GM12878 (cell line): ENCODE data around the gene RNF175. TPM values are rescaled to one million over a fixed set of nuclear protein-coding genes. Genes with fewer than 3 reads are reported as not detected.

Experiments
- ATAC-seq: fragments of 200-7000 bp; cut with Tn5 transposase; 3 replicates; pipeline ENCODE4 v1.9.1; 2020; ENCODE audit warnings: mild to moderate bottlenecking, moderate library complexity
- BruUV-seq: library from RNA; stranded (reverse); fragments of 400-500 nt; replicated peaks from 2 replicates; lab custom pipeline; 2021; lab: Mats Ljungman, UMichigan
- CTCF ChIA-PET: fragments of 300-600 bp; sonication (Branson Sonifier 250); formaldehyde crosslinking; extraction: SDS; loops from one replicate; lab custom pipeline; 2021; ENCODE audit warnings: inconsistent platforms; lab: Yijun Ruan, JAX
- POLR2A ChIA-PET: fragments of 350-600 bp; formaldehyde crosslinking; extraction: SDS; loops from one replicate; lab custom pipeline; 2021; ENCODE audit warnings: inconsistent platforms; lab: Charles Lee
- RAD21 ChIA-PET: fragments of 300-600 bp; sonication (Branson Sonifier 250); formaldehyde crosslinking; loops from one replicate; lab custom pipeline; 2023; ENCODE audit warnings: antibody characterized with exemption; ENCODE audit not compliant: unreplicated experiment; lab: Charles Lee
- SMC1A ChIA-PET: fragments of 300-600 bp; sonication (Branson Sonifier 250); formaldehyde crosslinking; loops from one replicate; lab custom pipeline; 2023; ENCODE audit not compliant: unreplicated experiment, uncharacterized antibody; lab: Charles Lee
- DNase-seq: peaks from one replicate; pipeline ENCODE4 v3.0.0-alpha.2; 2011; ENCODE audit warnings: low read depth, low spot score
- FAIRE-seq: peaks from 3 replicates; lab custom pipeline; 2011; peaks lifted over from hg19 to GRCh38; lab: Jason Lieb, UNC
- H2AFZ ChIP-seq: 2 replicates; pipeline ENCODE4 v1.6.0; 2011; ENCODE audit warnings: low read depth, low read length, control low read depth; ENCODE audit not compliant: control insufficient read depth
- H3K27ac ChIP-seq: 2 replicates; pipeline ENCODE4 v1.5.1; 2011; ENCODE audit warnings: control low read depth; ENCODE audit not compliant: control insufficient read depth, insufficient read depth
- H3K27me3 ChIP-seq, 2 experiments: replicated peaks in 1 of 2; 2 replicates each; pipeline versions ENCODE4 v1.6.0 to v1.6.1; 2011; ENCODE audit warnings: low read length in 1 of 2; ENCODE audit not compliant: control insufficient read depth in 2 of 2, insufficient read depth in 2 of 2
- H3K36me3 ChIP-seq, 2 experiments: 2 replicates each; pipeline ENCODE4 v1.5.1; 2011; ENCODE audit warnings: low read length in 1 of 2; ENCODE audit not compliant: control insufficient read depth in 2 of 2, insufficient read depth in 2 of 2
- H3K4me1 ChIP-seq: 2 replicates; pipeline ENCODE4 v1.6.1; 2011; ENCODE audit warnings: mild to moderate bottlenecking, low read length, moderate library complexity, mixed read lengths; ENCODE audit not compliant: control insufficient read depth, insufficient read depth
- H3K4me2 ChIP-seq: 2 replicates; pipeline ENCODE4 v1.6.0; 2011; ENCODE audit warnings: control low read depth; ENCODE audit not compliant: control insufficient read depth, insufficient read depth
- H3K4me3 ChIP-seq: fragments of 200-600 bp; sonication (generic); 2 replicates; pipeline ENCODE4 v1.5.1; 2016
- H3K79me2 ChIP-seq: 2 replicates; pipeline ENCODE4 v1.6.0; 2011; ENCODE audit warnings: low read length; ENCODE audit not compliant: control insufficient read depth, insufficient read depth
- H3K9ac ChIP-seq: 2 replicates; pipeline ENCODE4 v1.8.0; 2011; ENCODE audit warnings: low read length, control low read depth, mixed read lengths; ENCODE audit not compliant: control insufficient read depth, insufficient read depth
- H3K9me3 ChIP-seq: replicated peaks from 3 replicates; pipeline ENCODE4 v1.5.1; 2011; ENCODE audit warnings: mild to moderate bottlenecking, low read length; ENCODE audit not compliant: control insufficient read depth, insufficient read depth
- H4K20me1 ChIP-seq: 2 replicates; pipeline ENCODE4 v1.6.0; 2011; ENCODE audit not compliant: control insufficient read depth, insufficient read depth
- BCL11A ChIP-seq: IDR thresholded peaks from 2 replicates; pipeline ENCODE4 v1.6.1; 2011; ENCODE audit warnings: low read depth, low read length
- IKZF2 ChIP-seq, 2 experiments: fragments of 450-650 bp; IDR thresholded peaks; 2 replicates each; pipeline ENCODE4 v1.6.1; 2017; ENCODE audit warnings: mild to moderate bottlenecking in 2 of 2, moderate library complexity in 2 of 2
- NFYA ChIP-seq: IDR thresholded peaks from 2 replicates; pipeline ENCODE4 v1.6.1; 2011; ENCODE audit warnings: low read depth, mild to moderate bottlenecking, low read length, improper control_type of control experiment, borderline replicate concordance
- NKRF ChIP-seq: fragments of 450-650 bp; conservative IDR thresholded peaks from 2 replicates; pipeline ENCODE4 v1.6.1; 2017; ENCODE audit warnings: mild to moderate bottlenecking, moderate library complexity
- RUNX3 ChIP-seq: IDR thresholded peaks from 2 replicates; pipeline ENCODE4 v1.6.1; 2012; ENCODE audit warnings: low read length, inconsistent platforms
- SP1 ChIP-seq: IDR thresholded peaks from one replicate; pipeline ENCODE4 v1.6.1; 2011; ENCODE audit warnings: low read depth, low read length
- SREBF2 ChIP-seq: IDR thresholded peaks from 2 replicates; pipeline ENCODE4 v1.6.1; 2012; ENCODE audit warnings: mild to moderate bottlenecking, low read length
- STAT1 ChIP-seq: fragments of 450-650 bp; conservative IDR thresholded peaks from 2 replicates; pipeline ENCODE4 v1.6.1; 2014; ENCODE audit warnings: antibody characterized with exemption, mild to moderate bottlenecking
- STAT3 ChIP-seq: IDR thresholded peaks from 2 replicates; pipeline ENCODE4 v1.6.1; 2011; ENCODE audit warnings: low read depth, low read length, improper control_type of control experiment
- SUZ12 ChIP-seq: fragments of 200-600 bp; sonication (generic); IDR thresholded peaks from one replicate; pipeline ENCODE4 v1.6.1; 2018; ENCODE audit warnings: antibody characterized with exemption, mild to moderate bottlenecking; ENCODE audit not compliant: unreplicated experiment
- WGBS: methylation state at CpG from one replicate; pipeline ENCODE4 v1.1.6; 2016; ENCODE audit warnings: low lambda C conversion rate; ENCODE audit not compliant: insufficient replicate concordance, insufficient coverage; ENCODE audit errors: missing lambda C conversion rate; 5-methylcytosine and 5-hydroxymethylcytosine counted together
- in situ Hi-C: fragments of 300-500 bp; cut with MboI; formaldehyde crosslinking; loops from 9 replicates; pipeline ENCODE4 v1.14.3; 2018; ENCODE audit warnings: mixed read lengths
- intact Hi-C: fragments of 100-400 bp; cut with micrococcal nuclease; formaldehyde crosslinking; loops from one replicate; pipeline ENCODE4 v1.14.2; 2022; ENCODE audit not compliant: unreplicated experiment
- polyA plus RNA-seq, 11 experiments: library from polyadenylated mRNA; depleted of rRNA in 4 of 11; unstranded in 6 of 11; stranded (reverse) in 5 of 11; fragments of >200 nt; fragmentation: Nextera tagmentation in 4 of 11; fragmentation: Illumina TruSeq in 1 of 11; extraction: Ambion mirVana in 4 of 11; extraction: Trizol in 1 of 11; gene quantifications; 1 replicate in 1 of 11; 2 replicates in 10 of 11; pipeline versions ENCODE4 v1.2.1 to v1.2.3, GENCODE V29; 2011 to 2016; ENCODE audit warnings: inconsistent platforms in 2 of 11, missing spikeins in 2 of 11, low read depth in 1 of 11
- total RNA-seq, 4 experiments: library from RNA; depleted of rRNA in 3 of 4; stranded (reverse); fragments of >200 nt in 3 of 4; fragmentation: Illumina TruSeq in 1 of 4; extraction: Trizol in 1 of 4; gene quantifications; 2 replicates each; pipeline versions ENCODE4 v1.2.1 to v1.2.3, GENCODE V29; 2013 to 2021
- TF ChIP-seq, protein P1 (sequence below): fragments of 450-650 bp; IDR thresholded peaks from 2 replicates; pipeline ENCODE4 v1.6.1; 2017; ENCODE audit warnings: borderline replicate concordance

The RNF175 gene
- total and polyA plus RNA-seq, 10 of the 15 experiments (the other 5 are each of a cell fraction or from before 2014, with no cell fraction given), result not detected

GRCh38 chr4:153798420-153798819 is 38.6 kb upstream of the RNF175 start (continued):
- TF ChIP-seq SREBF2 (no peak), SP1 (no peak), NFYA (no peak), BCL11A (no peak), RUNX3 (no peak), SUZ12 (no peak)
- TF ChIP-seq, protein P1, sequence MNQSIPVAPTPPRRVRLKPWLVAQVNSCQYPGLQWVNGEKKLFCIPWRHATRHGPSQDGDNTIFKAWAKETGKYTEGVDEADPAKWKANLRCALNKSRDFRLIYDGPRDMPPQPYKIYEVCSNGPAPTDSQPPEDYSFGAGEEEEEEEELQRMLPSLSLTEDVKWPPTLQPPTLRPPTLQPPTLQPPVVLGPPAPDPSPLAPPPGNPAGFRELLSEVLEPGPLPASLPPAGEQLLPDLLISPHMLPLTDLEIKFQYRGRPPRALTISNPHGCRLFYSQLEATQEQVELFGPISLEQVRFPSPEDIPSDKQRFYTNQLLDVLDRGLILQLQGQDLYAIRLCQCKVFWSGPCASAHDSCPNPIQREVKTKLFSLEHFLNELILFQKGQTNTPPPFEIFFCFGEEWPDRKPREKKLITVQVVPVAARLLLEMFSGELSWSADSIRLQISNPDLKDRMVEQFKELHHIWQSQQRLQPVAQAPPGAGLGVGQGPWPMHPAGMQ, result no peak

- H3K36me3 ChIP-seq, result no peaks in the 10 kb centered on the region
- ATAC-seq (no peak), DNase-seq (no peak), FAIRE-seq (no peak)
- no peak overlapping the region for H3K4me2 ChIP-seq
- ChIA-PET CTCF (interaction anchor here (4.9 kb wide), 1 partner anchor 7 kb away, joined by 25 read pairs; no protein-coding TSS in a partner anchor), POLR2A (no interaction called here), SMC1A (no interaction called here), RAD21 (no interaction called here)
- no peaks in the 10 kb centered on the region for H3K79me2 ChIP-seq
- no peak overlapping the region for H2AFZ ChIP-seq
- 62% methylated on average over 5 of the region's 5 CpGs for WGBS
- TF ChIP-seq STAT1, result no peak
- no peak for TF ChIP-seq NKRF
- no peak for TF ChIP-seq STAT3
- no peak for TF ChIP-seq IKZF2 (IDR thresholded peaks at IDR 0.05)
- H3K4me1 ChIP-seq, result no peaks in the 10 kb centered on the region
- no peak overlapping the region for H3K9ac ChIP-seq
- no peak overlapping the region for H3K4me3 ChIP-seq
- no peaks in the 10 kb centered on the region for H3K9me3 ChIP-seq
- no peaks in the 10 kb centered on the region for H4K20me1 ChIP-seq
- H3K27ac ChIP-seq, result no peak overlapping the region
- intact Hi-C loops (no loop called here), in situ Hi-C loops (no loop called here)
- BruUV-seq, result no TSS peak
- peaks cover 21 to 24% of the 10 kb centered on the region in 2 experiments for H3K27me3 ChIP-seq
Observed at GRCh38 chr4:153794006-153794405, 34.2 kb upstream of the RNF175 start.
